H1 (cell line): ENCODE results near the gene MORC3. TPM values are rescaled to one million over a fixed set of nuclear protein-coding genes. Genes with fewer than 3 reads are reported as not detected.

Experiments
- CTCF ChIA-PET: fragments of 300-600 bp; sonication (Branson Sonifier 250); formaldehyde crosslinking; loops from one replicate; lab custom pipeline; 2021; ENCODE audit not compliant: partially characterized antibody; lab: Charles Lee
- POLR2A ChIA-PET: fragments of 300-600 bp; sonication (Branson Sonifier 250); formaldehyde crosslinking; loops from one replicate; lab custom pipeline; 2021; ENCODE audit warnings: inconsistent platforms; ENCODE audit not compliant: partially characterized antibody; lab: Charles Lee
- DNase-seq, 2 experiments: peaks; one replicate each; pipeline versions ENCODE4 v3.0.0 to v3.0.0-alpha.2; 2010 to 2022; ENCODE audit warnings: low spot score in 2 of 2, low read depth in 1 of 2, mixed read lengths in 1 of 2
- FAIRE-seq: peaks from 2 replicates; lab custom pipeline; 2011; peaks lifted over from hg19 to GRCh38; lab: Jason Lieb, UNC
- H2AFZ ChIP-seq: 2 replicates; pipeline ENCODE4 v1.8.1; 2012; ENCODE audit warnings: low read length, inconsistent platforms
- H2AK5ac ChIP-seq: 2 replicates; pipeline ENCODE4 v1.6.1; 2013; ENCODE audit warnings: low read depth, low read length
- H2BK120ac ChIP-seq: replicated peaks from 2 replicates; pipeline ENCODE3; 2013; ENCODE audit warnings: low read depth, low read length, inconsistent platforms
- H2BK12ac ChIP-seq: 2 replicates; pipeline ENCODE4 v1.6.1; 2013; ENCODE audit warnings: low read depth, low read length
- H2BK15ac ChIP-seq: 2 replicates; pipeline ENCODE4 v1.6.1; 2013; ENCODE audit warnings: low read length
- H2BK20ac ChIP-seq: 2 replicates; pipeline ENCODE4 v1.6.1; 2013; ENCODE audit warnings: low read length
- H2BK5ac ChIP-seq: 2 replicates; pipeline ENCODE4 v1.6.1; 2013; ENCODE audit warnings: low read depth, low read length
- H3K14ac ChIP-seq: 2 replicates; pipeline ENCODE4 v1.6.1; 2013; ENCODE audit warnings: inconsistent platforms; ENCODE audit not compliant: insufficient read length
- H3K18ac ChIP-seq: 2 replicates; pipeline ENCODE4 v1.6.1; 2013; ENCODE audit warnings: low read length; ENCODE audit errors: extremely low read depth
- H3K23ac ChIP-seq: 2 replicates; pipeline ENCODE4 v1.6.1; 2013; ENCODE audit warnings: inconsistent platforms; ENCODE audit not compliant: insufficient read length
- H3K23me2 ChIP-seq: 2 replicates; pipeline ENCODE4 v1.6.1; 2013; ENCODE audit warnings: low read depth, low read length
- H3K27ac ChIP-seq: 2 replicates; pipeline ENCODE4 v1.6.1; 2011; ENCODE audit warnings: low read depth, low read length, inconsistent platforms
- H3K27me3 ChIP-seq, 4 experiments: replicated peaks in 1 of 4; 1 replicate in 1 of 4; 2 replicates in 3 of 4; pipeline versions ENCODE4 v1.6.1 to v1.8.1; 2011 to 2013; ENCODE audit warnings: low read length in 3 of 4, mild to moderate bottlenecking in 3 of 4, inconsistent platforms in 2 of 4, mixed read lengths in 2 of 4, moderate library complexity in 1 of 4; ENCODE audit not compliant: control insufficient read depth in 3 of 4, insufficient read depth in 3 of 4; ENCODE audit errors: extremely low read depth in 1 of 4
- H3K36me3 ChIP-seq, 4 experiments: 2 replicates each; pipeline versions ENCODE4 v1.6.1 to v1.8.1; 2011 to 2013; ENCODE audit warnings: mild to moderate bottlenecking in 4 of 4, low read length in 3 of 4, moderate library complexity in 2 of 4, control low read depth in 1 of 4, inconsistent platforms in 1 of 4; ENCODE audit not compliant: insufficient read depth in 4 of 4, control insufficient read depth in 2 of 4
- H3K4ac ChIP-seq: replicated peaks from 2 replicates; pipeline ENCODE3; 2013; ENCODE audit warnings: low read length, low read depth, mixed read lengths, inconsistent platforms; ENCODE audit not compliant: insufficient read length
- H3K4me1 ChIP-seq, 4 experiments: replicated peaks in 1 of 4; 1 replicate in 1 of 4; 2 replicates in 3 of 4; pipeline versions ENCODE4 v1.6.1 to v1.8.1; 2011 to 2013; ENCODE audit warnings: low read length in 3 of 4, inconsistent platforms in 2 of 4, mixed read lengths in 1 of 4; ENCODE audit not compliant: insufficient read depth in 4 of 4, control insufficient read depth in 3 of 4
- H3K4me2 ChIP-seq, 2 experiments: 2 replicates each; pipeline versions ENCODE4 v1.6.1 to v1.8.1; 2011 to 2013; ENCODE audit warnings: low read depth in 2 of 2, low read length in 2 of 2, control low read depth in 1 of 2, inconsistent platforms in 1 of 2, mild to moderate bottlenecking in 1 of 2; ENCODE audit not compliant: insufficient read depth in 1 of 2
- H3K4me3 ChIP-seq, 4 experiments: fragments of 200-600, 300-600 bp in 1 of 4; sonication (generic), shearing (Covaris generic), sonication (Bioruptor Twin) in 1 of 4; 2 replicates each; pipeline versions ENCODE4 v1.5.1 to v1.8.1; 2011 to 2016; ENCODE audit warnings: low read length in 4 of 4, low read depth in 3 of 4, control low read depth in 2 of 4, inconsistent platforms in 2 of 4, mild to moderate bottlenecking in 2 of 4, mixed read lengths in 1 of 4, moderate library complexity in 1 of 4; ENCODE audit not compliant: insufficient read depth in 2 of 4; ENCODE audit errors: extremely low read depth in 1 of 4
- H3K56ac ChIP-seq: replicated peaks from 2 replicates; pipeline ENCODE3; 2013; ENCODE audit warnings: low read depth, mild to moderate bottlenecking, mixed read lengths, low read length, inconsistent platforms; ENCODE audit not compliant: insufficient read length
- H3K79me1 ChIP-seq: 2 replicates; pipeline ENCODE4 v1.6.1; 2013; ENCODE audit warnings: low read depth, low read length, control low read depth
- H3K79me2 ChIP-seq, 2 experiments: 2 replicates each; pipeline versions ENCODE4 v1.6.1 to v1.8.1; 2012 to 2013; ENCODE audit warnings: low read length in 2 of 2, mild to moderate bottlenecking in 2 of 2, inconsistent platforms in 1 of 2; ENCODE audit not compliant: insufficient read depth in 2 of 2, control insufficient read depth in 1 of 2
- H3K9ac ChIP-seq, 4 experiments: replicated peaks in 1 of 4; 1 replicate in 1 of 4; 2 replicates in 3 of 4; pipeline versions ENCODE4 v1.6.1 to v1.8.1; 2011 to 2013; ENCODE audit warnings: low read depth in 3 of 4, low read length in 3 of 4, control low read depth in 2 of 4, mild to moderate bottlenecking in 2 of 4, moderate library complexity in 2 of 4, inconsistent platforms in 1 of 4; ENCODE audit errors: extremely low read depth in 1 of 4
- H3K9me3 ChIP-seq, 2 experiments: 2 replicates each; pipeline versions ENCODE4 v1.6.1 to v1.8.1; 2012 to 2013; ENCODE audit warnings: mild to moderate bottlenecking in 2 of 2, moderate library complexity in 2 of 2, control low read depth in 1 of 2, inconsistent platforms in 1 of 2, low read depth in 1 of 2, low read length in 1 of 2, mixed read lengths in 1 of 2; ENCODE audit not compliant: insufficient read depth in 2 of 2
- H4K20me1 ChIP-seq, 2 experiments: replicated peaks in 1 of 2; 2 replicates each; pipeline versions ENCODE3 to v1.8.1; 2011 to 2013; ENCODE audit warnings: inconsistent platforms in 2 of 2, low read length in 2 of 2, mild to moderate bottlenecking in 1 of 2; ENCODE audit not compliant: insufficient read depth in 2 of 2, control insufficient read depth in 1 of 2
- H4K5ac ChIP-seq: 2 replicates; pipeline ENCODE4 v1.6.1; 2013; ENCODE audit warnings: low read length, low read depth, mixed read lengths, inconsistent platforms; ENCODE audit not compliant: insufficient read length
- H4K8ac ChIP-seq: 2 replicates; pipeline ENCODE4 v1.8.0; 2013; ENCODE audit warnings: mild to moderate bottlenecking, moderate library complexity, low read length, inconsistent platforms; ENCODE audit not compliant: insufficient read depth; ENCODE audit errors: extremely low read depth
- H4K91ac ChIP-seq: replicated peaks from 2 replicates; pipeline ENCODE3; 2013; ENCODE audit warnings: low read length, mixed read lengths, inconsistent platforms; ENCODE audit not compliant: insufficient read length
- MAFK ChIP-seq: IDR thresholded peaks from 2 replicates; pipeline ENCODE4 v1.6.1; 2012; ENCODE audit warnings: low read depth, mild to moderate bottlenecking, improper control_type of control experiment, low read length
- RBBP5 ChIP-seq: IDR thresholded peaks from 2 replicates; pipeline ENCODE4 v1.7.1; 2012; ENCODE audit warnings: low read depth, mild to moderate bottlenecking, inconsistent platforms, low read length, moderate library complexity, borderline replicate concordance
- WGBS, 2 experiments: shearing (Covaris generic) in 1 of 2; methylation state at CpG; one replicate each; pipeline versions ENCODE4 v1.1.6 to v1.1.7; 2013 to 2015; ENCODE audit warnings: low lambda C conversion rate in 2 of 2, mixed read lengths in 2 of 2, inconsistent platforms in 1 of 2, low coverage in 1 of 2, missing lambda C conversion rate in 1 of 2; ENCODE audit not compliant: insufficient replicate concordance in 2 of 2, insufficient coverage in 1 of 2, insufficient read length in 1 of 2; ENCODE audit errors: extremely low coverage in 1 of 2, missing lambda C conversion rate in 1 of 2; 5-methylcytosine and 5-hydroxymethylcytosine counted together
- polyA plus RNA-seq, 7 experiments: library from polyadenylated mRNA; depleted of rRNA in 3 of 7; stranded (reverse) in 5 of 7; unstranded in 2 of 7; fragments of >200 nt in 5 of 7; fragments of 200-250 nt in 2 of 7; gene quantifications; 1 replicate in 5 of 7; 2 replicates in 1 of 7; 4 replicates in 1 of 7; pipeline versions ENCODE4 v1.2.1 to v1.2.3, GENCODE V29; 2011 to 2013; ENCODE audit warnings: missing spikeins in 2 of 7, mixed read lengths in 2 of 7
- total RNA-seq: library from RNA; stranded (reverse); fragmentation: NEBNext Ultra II Directional; extraction: Animal tissue kit (Norgen Biotek cat#: 25700); gene quantifications from 2 replicates; pipeline ENCODE4 v1.2.1, GENCODE V29; 2021

The MORC3 gene
- total and polyA plus RNA-seq, 2 of the 8 experiments (the other 6 are each of a cell fraction or from before 2014, with no cell fraction given), result 5.0 to 20.4 TPM

DNA sequence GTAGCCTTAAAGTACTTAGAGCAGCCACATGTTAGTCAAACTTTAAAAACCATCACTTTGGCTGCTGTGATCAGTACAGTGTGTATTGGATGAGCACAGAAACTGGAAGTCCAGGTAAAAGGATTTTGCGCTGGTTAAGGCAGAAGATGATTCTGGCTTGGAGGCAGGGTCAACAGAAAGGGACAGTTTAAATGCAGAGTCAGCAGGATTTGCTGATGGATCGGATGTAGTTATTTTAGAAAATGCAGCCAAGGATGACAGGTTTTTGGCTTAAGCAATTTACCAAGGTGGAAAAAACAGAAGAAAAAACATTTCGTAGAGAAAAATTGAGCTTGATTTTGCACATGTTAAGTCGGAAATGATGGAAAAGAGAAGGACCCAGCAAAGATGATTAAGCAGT lies 45.9 kb upstream of the MORC3 start:
- Histone ChIP-seq H3K79me2 (no peaks in the 10 kb centered on the region), H3K23ac (no peak overlapping the region), H2BK12ac (no peak overlapping the region), H2AK5ac (no peak overlapping the region), H3K4ac (no peak overlapping the region), H2BK15ac (no peak overlapping the region), H3K36me3 (peaks cover 0 to 4% (median 0%) of the 10 kb centered on the region in 4 experiments; a peak in 3 of 8 replicates), H3K27me3 (no peaks in the 10 kb centered on the region), H3K56ac (no peak overlapping the region), H2BK20ac (no peak overlapping the region), H2BK5ac (no peak overlapping the region), H4K20me1 (no peaks in the 10 kb centered on the region), H3K4me1 (no peaks in the 10 kb centered on the region), H2BK120ac (no peak overlapping the region), H3K14ac (no peak overlapping the region), H3K79me1 (no peaks in the 10 kb centered on the region), H3K9me3 (no peaks in the 10 kb centered on the region), H4K91ac (no peak overlapping the region), H3K23me2 (no peaks in the 10 kb centered on the region), H4K5ac (no peak overlapping the region), H4K8ac (no peak overlapping the region), H3K27ac (no peak overlapping the region), H2AFZ (no peak overlapping the region), H3K4me2 (no peak overlapping the region), H3K4me3 (no peak overlapping the region), H3K9ac (no peak overlapping the region), H3K18ac (no peak overlapping the region)
- DNase-seq (no peak), FAIRE-seq (no peak)
- TF ChIP-seq RBBP5, result no peak
- TF ChIP-seq MAFK, result peak; percentile 85
- ChIA-PET POLR2A (no interaction called here), CTCF (interaction anchor here (0.6 to 1.5 kb wide), 5 partner anchors 12 to 57 kb away, joined by 3 to 4 read pairs (median 3); no protein-coding TSS in a partner anchor)
- 92 to 100% methylated on average over 1 to 4 of the region's 4 CpGs for WGBS, 2 experiments
